Prostate gland (tissue), 2 donors: ENCODE results near the gene HPCAL4.

Experiments
- CTCF ChIP-seq, 4 experiments: fragments of 200-600 bp in 2 of 4; fragments of 450-650 bp in 2 of 4; sonication (generic) in 2 of 4; IDR thresholded peaks; 1 replicate in 3 of 4; 2 replicates in 1 of 4; pipeline ENCODE4 v1.5.1; 2016 to 2019; ENCODE audit warnings: antibody characterized with exemption in 4 of 4, mild to moderate bottlenecking in 2 of 4, moderate library complexity in 2 of 4
- POLR2AphosphoS5 ChIP-seq: sonication (generic); formaldehyde crosslinking; IDR thresholded peaks from one replicate; pipeline ENCODE4 v1.6.1; 2017; ENCODE audit warnings: antibody characterized with exemption

GRCh38 chr1:39648496-39648895 is 42.7 kb downstream of the HPCAL4 start:
- TF ChIP-seq CTCF (IDR thresholded peaks at IDR 0.05) (no peak), POLR2AphosphoS5 (no peak)
